Stimulated activated CD4-positive, alpha-beta T cell treated with anti-CD3 and anti-CD28 coated beads, TNF-alpha, amount 100 ng/mL, for 1 hour (primary cell): ENCODE results near the gene TTC5.
"Not testable (repeated sequence)": the region's sequence is repeated elsewhere in the genome, so short reads cannot be mapped to it uniquely, and the experiment has no call there.

Source experiments
- DNase-seq, 3 donors: peaks; one replicate each; pipeline ENCODE4 v3.0.0-alpha.2; 2020; ENCODE audit warnings: low read depth in 3 of 3, low spot score in 1 of 3

TTC5 gene

GRCh38 chr14:20302042-20302755 lies 3.6 kb downstream of the TTC5 start:
- DNase-seq = no peak

GRCh38 chr14:20295067-20295466 lies 10.7 kb downstream of the TTC5 start:
- DNase-seq = no peak

GRCh38 chr14:20294636-20295035 lies 11.1 kb downstream of the TTC5 start:
- no peak for DNase-seq

- DNase-seq = not testable (repeated sequence)
These were observed 23.8 kb downstream of the TTC5 start for GRCh38 chr14:20281998-20282397.

- not testable (repeated sequence) for DNase-seq
These were observed 25.5 kb downstream of the TTC5 start for GRCh38 chr14:20280265-20280664.

GRCh38 chr14:20278414-20278813 lies 27.3 kb downstream of the TTC5 start:
- DNase-seq = no peak

- no peak for DNase-seq
These were observed 28.3 kb downstream of the TTC5 start for GRCh38 chr14:20277409-20277808.

GRCh38 chr14:20274062-20274461 lies 31.7 kb downstream of the TTC5 start:
- no peak for DNase-seq

GRCh38 chr14:20264361-20264760 lies 41.4 kb downstream of the TTC5 start:
- DNase-seq = not testable (repeated sequence)

- no peak for DNase-seq
These were observed 43.1 kb downstream of the TTC5 start for GRCh38 chr14:20262642-20263128.

- DNase-seq = no peak
These were observed 58.0 kb downstream of the TTC5 start for GRCh38 chr14:20247646-20248246.
